Measurements from ENCODE around the gene KCTD19. TPM values are rescaled to one million over a fixed set of nuclear protein-coding genes. Genes with fewer than 3 reads are reported as not detected.

Gene KCTD19
- total RNA-seq, 2 donors from 2014 or later = 1.2 to 1.3 TPM

- H3K36me3 Mint-ChIP-seq (ENCODE audit: low read depth) = no peaks in the 10 kb centered on the region
- Histone ChIP-seq H3K9ac (ENCODE audit: extremely low read depth, low read length, poor library complexity, severe bottlenecking) (no peak overlapping the region), H3K9me3 (ENCODE audit: control insufficient read depth, low read length) (no peaks in the 10 kb centered on the region), H3K4me3 (ENCODE audit: low read length) (no peak overlapping the region), H3K4me1 (ENCODE audit: control insufficient read depth, insufficient read depth, low read length) (peaks cover 4% of the 10 kb centered on the region), H3K27me3 (ENCODE audit: control insufficient read depth, insufficient read depth, low read length, poor library complexity, severe bottlenecking) (no peaks in the 10 kb centered on the region), H3K27ac (ENCODE audit: low read depth, low read length) (no peak overlapping the region), H3K36me3 (ENCODE audit: control insufficient read depth, insufficient read depth, low read length) (peaks cover 18% of the 10 kb centered on the region)
- TF ChIP-seq CTCF (conservative IDR thresholded peaks at IDR 0.05) = no peak
- no peaks in the 10 kb centered on the region for H3K9me3 Mint-ChIP-seq
- H3K4me3 Mint-ChIP-seq = no peak overlapping the region
- DNase-seq = no peak
- H3K27me3 Mint-ChIP-seq (ENCODE audit: insufficient read depth) = peaks cover 3% of the 10 kb centered on the region
- peaks cover 10% of the 10 kb centered on the region for H3K4me1 Mint-ChIP-seq
- 95 to 100% methylated on average over 6 to 11 of the region's 11 CpGs for WGBS, 2 experiments (ENCODE audit: insufficient coverage in 1 of 2, insufficient read length in 1 of 2)
- H3K27ac Mint-ChIP-seq = no peak overlapping the region
These were observed 55.6 kb downstream of the KCTD19 start for GRCh38 chr16:67270931-67271338.

- no peak overlapping the region for H3K27ac Mint-ChIP-seq
These were observed 56.8 kb downstream of the KCTD19 start for GRCh38 chr16:67269766-67270165.

GRCh38 chr16:67268136-67268579 lies 58.4 kb downstream of the KCTD19 start:
- Mint-ChIP-seq H3K4me1 (peaks cover 8% of the 10 kb centered on the region), H3K27ac (no peak overlapping the region), H3K36me3 (ENCODE audit: low read depth) (no peaks in the 10 kb centered on the region), H3K9me3 (no peaks in the 10 kb centered on the region), H3K27me3 (ENCODE audit: insufficient read depth) (peaks cover 11% of the 10 kb centered on the region), H3K4me3 (no peak overlapping the region)
- peak; percentile 78 for DNase-seq
- 70 to 79% methylated on average over 2 to 5 of the region's 5 CpGs for WGBS, 2 experiments (ENCODE audit: insufficient coverage in 1 of 2, insufficient read length in 1 of 2)
- Histone ChIP-seq H3K36me3 (ENCODE audit: control insufficient read depth, insufficient read depth, low read length) (peaks cover 38% of the 10 kb centered on the region), H3K27me3 (ENCODE audit: control insufficient read depth, insufficient read depth, low read length, poor library complexity, severe bottlenecking) (no peaks in the 10 kb centered on the region), H3K9me3 (ENCODE audit: control insufficient read depth, low read length) (no peaks in the 10 kb centered on the region), H3K9ac (ENCODE audit: extremely low read depth, low read length, poor library complexity, severe bottlenecking) (no peak overlapping the region), H3K4me3 (ENCODE audit: low read length) (no peak overlapping the region), H3K27ac (ENCODE audit: low read depth, low read length) (no peak overlapping the region), H3K4me1 (ENCODE audit: control insufficient read depth, insufficient read depth, low read length) (peaks cover 4% of the 10 kb centered on the region)
- TF ChIP-seq CTCF (conservative IDR thresholded peaks at IDR 0.05) = no peak

More at GRCh38 chr16:67269766-67270165, 56.8 kb downstream of the KCTD19 start:
- peaks cover 7% of the 10 kb centered on the region for H3K4me1 Mint-ChIP-seq
- Histone ChIP-seq H3K4me1 (ENCODE audit: control insufficient read depth, insufficient read depth, low read length) (peaks cover 4% of the 10 kb centered on the region), H3K4me3 (ENCODE audit: low read length) (no peak overlapping the region), H3K27me3 (ENCODE audit: control insufficient read depth, insufficient read depth, low read length, poor library complexity, severe bottlenecking) (no peaks in the 10 kb centered on the region), H3K27ac (ENCODE audit: low read depth, low read length) (no peak overlapping the region), H3K9me3 (ENCODE audit: control insufficient read depth, low read length) (no peaks in the 10 kb centered on the region), H3K9ac (ENCODE audit: extremely low read depth, low read length, poor library complexity, severe bottlenecking) (no peak overlapping the region), H3K36me3 (ENCODE audit: control insufficient read depth, insufficient read depth, low read length) (peaks cover 27% of the 10 kb centered on the region)
- DNase-seq = peak; percentile 65
- no peak for TF ChIP-seq CTCF (conservative IDR thresholded peaks at IDR 0.05)
- H3K27me3 Mint-ChIP-seq (ENCODE audit: insufficient read depth) = peaks cover 11% of the 10 kb centered on the region
- H3K9me3 Mint-ChIP-seq = no peaks in the 10 kb centered on the region
- 70 to 79% methylated on average over 3 to 5 of the region's 5 CpGs for WGBS, 2 experiments (ENCODE audit: insufficient coverage in 1 of 2, insufficient read length in 1 of 2)
- H3K36me3 Mint-ChIP-seq (ENCODE audit: low read depth) = no peaks in the 10 kb centered on the region
- H3K4me3 Mint-ChIP-seq = no peak overlapping the region

Measured in endodermal cell (in vitro differentiated cells).